HCT116 (cell line): ENCODE results near the gene DACT3. TPM values are rescaled to one million over a fixed set of nuclear protein-coding genes. Genes with fewer than 3 reads are reported as not detected.
A peak's percentile ranks its signal among the peaks of the same experiment; 100 is the strongest.

Experiments used
- ATAC-seq: fragments of 200-7000 bp; cut with Tn5 transposase; 2 replicates; pipeline ENCODE4 v1.9.1; 2020; ENCODE audit warnings: mild to moderate bottlenecking, moderate library complexity
- BruUV-seq: library from RNA; stranded (reverse); fragments of 400-500 nt; replicated peaks from 2 replicates; lab custom pipeline; 2021; lab: Mats Ljungman, UMichigan
- CTCF ChIA-PET: fragments of 300-600 bp; sonication (Branson Sonifier 250); formaldehyde crosslinking; loops from one replicate; lab custom pipeline; 2021; ENCODE audit warnings: antibody characterized with exemption; lab: Charles Lee
- POLR2A ChIA-PET: fragments of 300-600, 350-600 bp; sonication (Branson Sonifier 250); formaldehyde crosslinking; loops from one replicate; lab custom pipeline; 2021; ENCODE audit warnings: antibody characterized with exemption; lab: Charles Lee
- RAD21 ChIA-PET, 2 experiments: fragments of 300-600 bp; sonication (Branson Sonifier 250); formaldehyde crosslinking; loops; one replicate each; lab custom pipeline; 2023; ENCODE audit warnings: low total read pairs in 2 of 2; ENCODE audit not compliant: uncharacterized antibody in 2 of 2, unreplicated experiment in 2 of 2, low non-redundant PET in 1 of 2; lab: Charles Lee
- DNase-seq: peaks from one replicate; pipeline ENCODE4 v3.0.0-alpha.2; 2010; ENCODE audit warnings: low read depth, low spot score
- H2AFZ ChIP-seq: fragments of 200-600 bp; shearing (Covaris generic), sonication (generic); 2 replicates; pipeline ENCODE4 v1.6.1; 2017; ENCODE audit warnings: low read depth, mixed run types, mixed read lengths, antibody characterized with exemption, low read length; ENCODE audit not compliant: poor library complexity, severe bottlenecking
- H3K27ac ChIP-seq: 2 replicates; pipeline ENCODE4 v1.5.1; 2012; ENCODE audit warnings: low read depth, low read length
- H3K27me3 ChIP-seq: fragments of 200-600 bp; sonication (generic); 2 replicates; pipeline ENCODE4 v1.6.1; 2016; ENCODE audit warnings: mixed run types, low read length, mixed read lengths; ENCODE audit not compliant: insufficient read depth
- H3K36me3 ChIP-seq, 2 experiments: fragments of 200-500 bp in 1 of 2; fragments of 200-600 bp in 1 of 2; sonication (Bioruptor generic) in 1 of 2; sonication (generic) in 1 of 2; 2 replicates each; pipeline versions ENCODE4 v1.5.1 to v1.6.1; 2014 to 2016; ENCODE audit warnings: low read length in 2 of 2, inconsistent platforms in 1 of 2, mixed read lengths in 1 of 2, mixed run types in 1 of 2; ENCODE audit not compliant: insufficient read depth in 2 of 2, control insufficient read depth in 1 of 2
- H3K4me1 ChIP-seq, 2 experiments: fragments of 200-600 bp in 1 of 2; sonication (generic) in 1 of 2; 2 replicates each; pipeline versions ENCODE4 v1.5.1 to v1.6.1; 2012 to 2017; ENCODE audit warnings: low read length in 2 of 2, inconsistent platforms in 1 of 2, mild to moderate bottlenecking in 1 of 2, mixed read lengths in 1 of 2, mixed run types in 1 of 2, moderate library complexity in 1 of 2; ENCODE audit not compliant: insufficient read depth in 2 of 2, control insufficient read depth in 1 of 2
- H3K4me2 ChIP-seq: fragments of 200-600 bp; sonication (generic); 2 replicates; pipeline ENCODE4 v1.6.1; 2017; ENCODE audit warnings: mixed run types, low read length, mixed read lengths
- H3K4me3 ChIP-seq, 2 experiments: fragments of 200-600 bp in 1 of 2; sonication (generic) in 1 of 2; replicated peaks in 1 of 2; 2 replicates each; pipeline ENCODE4 v1.5.1; 2011 to 2016; ENCODE audit warnings: low read length in 2 of 2, control low read depth in 1 of 2, low read depth in 1 of 2, mild to moderate bottlenecking in 1 of 2, mixed read lengths in 1 of 2, mixed run types in 1 of 2
- H3K79me2 ChIP-seq: fragments of 200-600 bp; sonication (generic); 2 replicates; pipeline ENCODE4 v1.6.1; 2017; ENCODE audit warnings: mild to moderate bottlenecking, mixed run types, low read length, moderate library complexity, mixed read lengths; ENCODE audit not compliant: insufficient read depth
- H3K9ac ChIP-seq: fragments of 200-600 bp; sonication (generic); 2 replicates; pipeline ENCODE4 v1.6.1; 2016; ENCODE audit warnings: low read length, mixed read lengths
- H3K9me2 ChIP-seq: fragments of 200-600 bp; sonication (generic), shearing (Covaris generic); 2 replicates; pipeline ENCODE4 v1.6.1; 2017; ENCODE audit warnings: mixed run types, mild to moderate bottlenecking, moderate library complexity; ENCODE audit not compliant: insufficient read depth
- H3K9me3 ChIP-seq, 2 experiments: fragments of 200-500 bp in 1 of 2; fragments of 200-600 bp in 1 of 2; sonication (Bioruptor generic) in 1 of 2; sonication (generic) in 1 of 2; 2 replicates each; pipeline ENCODE4 v1.6.1; 2014 to 2017; ENCODE audit warnings: low read length in 2 of 2, mixed read lengths in 2 of 2, inconsistent platforms in 1 of 2, low read depth in 1 of 2, mild to moderate bottlenecking in 1 of 2, mixed run types in 1 of 2, moderate library complexity in 1 of 2; ENCODE audit not compliant: control insufficient read depth in 1 of 2, insufficient read depth in 1 of 2
- H4K20me1 ChIP-seq: fragments of 200-600 bp; sonication (generic), shearing (Covaris generic); 2 replicates; pipeline ENCODE4 v1.6.1; 2017; ENCODE audit warnings: mixed run types, mild to moderate bottlenecking, moderate library complexity; ENCODE audit not compliant: insufficient read depth
- EGR1 ChIP-seq: IDR thresholded peaks from 2 replicates; pipeline ENCODE4 v1.6.1; 2012; ENCODE audit warnings: low read depth
- EZH2 ChIP-seq: fragments of 200-600 bp; sonication (generic); IDR thresholded peaks from 2 replicates; pipeline ENCODE4 v1.6.1; 2017; ENCODE audit warnings: antibody characterized with exemption, mixed run types
- FOSL1 ChIP-seq: IDR thresholded peaks from 2 replicates; pipeline ENCODE4 v1.6.1; 2012; ENCODE audit warnings: low read depth
- POLR2AphosphoS5 ChIP-seq: IDR thresholded peaks from 2 replicates; pipeline ENCODE4 v1.6.1; 2011; ENCODE audit warnings: mild to moderate bottlenecking, low read depth, low read length, moderate library complexity
- SP1 ChIP-seq: IDR thresholded peaks from 2 replicates; pipeline ENCODE4 v1.6.1; 2012; ENCODE audit warnings: low read depth
- SRF ChIP-seq: IDR thresholded peaks from 2 replicates; pipeline ENCODE4 v1.6.1; 2012; ENCODE audit warnings: low read depth
- YY1 ChIP-seq: IDR thresholded peaks from 2 replicates; pipeline ENCODE4 v1.6.1; 2011; ENCODE audit warnings: low read length, low read depth, moderate library complexity, mild to moderate bottlenecking; ENCODE audit not compliant: insufficient replicate concordance; ENCODE audit errors: extremely low read depth
- ZFX ChIP-seq: fragments of 450-650 bp; IDR thresholded peaks from 2 replicates; pipeline ENCODE4 v1.6.1; 2017
- intact Hi-C: fragments of 100-400 bp; cut with micrococcal nuclease; formaldehyde crosslinking; loops from 2 replicates; pipeline ENCODE4 v1.10.0; 2022
- total RNA-seq: library from RNA; stranded (reverse); gene quantifications from one replicate; pipeline ENCODE4 v1.2.1, GENCODE V29; 2021; ENCODE audit not compliant: unreplicated experiment

The DACT3 gene
- total RNA-seq, 1 experiment from 2014 or later = 2.0 TPM

DNA sequence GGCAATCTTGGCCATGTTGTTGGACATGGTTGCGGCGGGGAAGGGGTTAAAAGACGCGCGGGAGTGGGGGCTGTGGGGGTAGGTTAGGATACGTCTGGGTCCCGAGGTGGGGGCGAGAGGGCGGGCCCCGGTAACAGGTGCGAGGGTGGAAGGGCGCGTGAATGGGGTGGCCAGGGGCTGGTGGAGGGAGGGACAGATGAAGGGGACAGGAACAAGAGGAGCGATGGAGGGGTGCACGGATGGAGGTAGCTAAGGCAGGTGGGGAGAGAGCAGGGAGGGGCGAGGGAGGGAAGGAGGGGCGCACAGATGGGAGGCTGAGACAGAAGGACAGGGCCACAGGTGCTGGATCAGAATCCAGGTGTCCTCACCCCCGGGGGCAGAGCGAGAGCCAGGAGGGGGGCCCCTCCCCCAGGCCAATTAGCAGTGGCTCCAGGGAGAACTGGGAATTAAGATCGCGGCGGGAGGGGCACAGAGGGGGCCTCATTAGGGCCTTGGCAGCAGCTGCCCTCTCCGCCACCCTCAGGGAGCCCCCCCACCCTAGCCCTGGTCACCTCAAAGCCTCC is 26.2 kb downstream of the DACT3 start:
- H3K9me2 ChIP-seq = no peaks in the 10 kb centered on the region
- no peak overlapping the region for H2AFZ ChIP-seq
- H3K9me3 ChIP-seq = no peaks in the 10 kb centered on the region
- peak overlapping the region; percentile 95 for H3K4me2 ChIP-seq
- no peak for TF ChIP-seq EGR1
- no peak for TF ChIP-seq SP1
- TF ChIP-seq SRF = no peak
- no peak for TF ChIP-seq FOSL1
- TF ChIP-seq YY1 = no peak
- no peak for TF ChIP-seq EZH2
- POLR2A ChIA-PET = no interaction called here
- H3K27ac ChIP-seq = no peak overlapping the region
- RAD21 ChIA-PET = no interaction called here
- H3K4me3 ChIP-seq = peak overlapping the region; percentile 31 to 50
- CTCF ChIA-PET = no interaction called here
- no peak overlapping the region for H3K9ac ChIP-seq
- no peaks in the 10 kb centered on the region for H3K36me3 ChIP-seq
- ATAC-seq (no peak), DNase-seq (no peak)
- H3K79me2 ChIP-seq = no peaks in the 10 kb centered on the region
- peaks cover 20 to 34% of the 10 kb centered on the region in 2 experiments for H3K4me1 ChIP-seq
- H3K27me3 ChIP-seq = no peaks in the 10 kb centered on the region
- BruUV-seq = no TSS peak
- intact Hi-C loops = no loop called here
- no peaks in the 10 kb centered on the region for H4K20me1 ChIP-seq

DNA sequence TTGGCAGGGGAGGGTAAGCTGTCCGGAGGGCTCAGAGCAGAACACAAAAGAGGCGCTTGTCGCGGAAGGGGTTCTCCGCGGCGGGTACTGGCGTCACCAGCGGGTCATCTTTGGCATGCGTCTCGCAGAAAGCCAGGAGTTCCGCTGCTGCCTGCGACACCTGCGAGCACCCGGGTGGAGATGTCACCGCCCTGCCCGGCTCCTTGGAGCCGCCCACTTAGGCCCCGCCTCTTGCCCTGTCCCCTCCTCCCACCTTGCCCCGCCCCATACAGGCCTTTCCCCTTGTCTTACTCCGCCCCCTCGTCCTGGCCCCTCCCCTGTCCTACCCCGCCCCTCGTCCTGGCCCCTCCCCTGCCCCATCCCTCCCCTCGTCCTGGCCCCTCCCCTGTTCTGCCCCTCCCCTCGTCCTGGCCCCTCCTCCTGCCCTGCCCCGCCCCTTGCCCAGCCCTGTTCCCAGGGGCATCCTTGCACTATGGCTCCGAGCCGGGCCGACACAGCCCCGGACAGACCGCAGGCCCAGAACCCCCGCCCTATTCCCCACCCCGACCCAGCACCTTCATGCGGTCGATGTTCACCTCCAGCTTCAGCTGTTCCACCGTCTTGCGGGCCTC is 26.8 kb downstream of the DACT3 start:
- POLR2A ChIA-PET = no interaction called here
- H3K9ac ChIP-seq = peak overlapping the region; percentile 57

More for the DNA sequence above, 26.8 kb downstream of the DACT3 start:
- Histone ChIP-seq H2AFZ (no peak overlapping the region), H3K4me1 (peaks cover 14 to 29% of the 10 kb centered on the region in 2 experiments), H3K4me2 (peak overlapping the region; percentile 95), H3K27ac (no peak overlapping the region; the same call in 1 of the 2 replicates), H3K4me3 (peak overlapping the region; percentile 40 to 57), H3K9me3 (no peaks in the 10 kb centered on the region), H3K36me3 (no peaks in the 10 kb centered on the region), H3K79me2 (no peaks in the 10 kb centered on the region), H3K9me2 (no peaks in the 10 kb centered on the region), H3K27me3 (no peaks in the 10 kb centered on the region), H4K20me1 (no peaks in the 10 kb centered on the region)
- ATAC-seq (peak; percentile 81), DNase-seq (peak; percentile 87)
- intact Hi-C loops = no loop called here
- CTCF ChIA-PET = no interaction called here
- RAD21 ChIA-PET = no interaction called here
- no TSS peak for BruUV-seq
- TF ChIP-seq ZFX (no peak), POLR2AphosphoS5 (peak; percentile 68)
